WERI-Rb-1 (cell line): ENCODE data around the gene MAP3K10.
A peak's percentile ranks its signal among the peaks of the same experiment; 100 is the strongest.
"Not testable (repeated sequence)": the region's sequence is repeated elsewhere in the genome, so short reads cannot be mapped to it uniquely, and the experiment has no call there.

Experiments used
- DNase-seq: peaks from one replicate; pipeline ENCODE4 v3.0.0-alpha.2; 2020
- H3K27ac ChIP-seq: fragments of 250-450 bp; sonication (Bioruptor Pico); 2 replicates; pipeline ENCODE4 v1.5.1; 2020; ENCODE audit warnings: mild to moderate bottlenecking, moderate library complexity
- H3K27me3 ChIP-seq: fragments of 250-450 bp; sonication (Bioruptor Pico); 2 replicates; pipeline ENCODE4 v1.5.1; 2021; ENCODE audit warnings: mild to moderate bottlenecking, low read depth, moderate library complexity; ENCODE audit not compliant: insufficient read depth, severe bottlenecking
- H3K36me3 ChIP-seq: fragments of 250-450 bp; sonication (Bioruptor Pico); 2 replicates; pipeline ENCODE4 v1.5.1; 2020; ENCODE audit warnings: mild to moderate bottlenecking, moderate library complexity
- H3K4me3 ChIP-seq: 2 replicates; pipeline ENCODE4 v1.5.1; 2011; ENCODE audit warnings: low read depth, mild to moderate bottlenecking, control low read depth, low read length
- H3K9me3 ChIP-seq: fragments of 250-450 bp; sonication (Bioruptor Pico); 2 replicates; pipeline ENCODE4 v1.5.1; 2021; ENCODE audit warnings: mild to moderate bottlenecking, moderate library complexity; ENCODE audit not compliant: severe bottlenecking
- CTCF ChIP-seq: IDR thresholded peaks from 2 replicates; pipeline ENCODE4 v1.5.1; 2011; ENCODE audit warnings: low read depth, mild to moderate bottlenecking, control low read depth, inconsistent platforms, low read length

MAP3K10 gene

GRCh38 chr19:40190891-40191835 is at the start of gene MAP3K10:
TSS of gene MAP3K10 (plus strand) at chr19:40191426. CDS start at chr19:40192032, 606 bp downstream.
- H3K36me3 ChIP-seq, result no peaks in the 10 kb centered on the region; the same call in 1 of the 2 replicates
- H3K9me3 ChIP-seq, result no peaks in the 10 kb centered on the region
- peak within 1 kb of the TSS; percentile 61 for H3K27ac ChIP-seq
- peak within 1 kb of the TSS; percentile 85 for H3K4me3 ChIP-seq
- no peaks in the 10 kb centered on the region for H3K27me3 ChIP-seq
- DNase-seq, result peak; percentile 69
- TF ChIP-seq CTCF, result no peak

DNA sequence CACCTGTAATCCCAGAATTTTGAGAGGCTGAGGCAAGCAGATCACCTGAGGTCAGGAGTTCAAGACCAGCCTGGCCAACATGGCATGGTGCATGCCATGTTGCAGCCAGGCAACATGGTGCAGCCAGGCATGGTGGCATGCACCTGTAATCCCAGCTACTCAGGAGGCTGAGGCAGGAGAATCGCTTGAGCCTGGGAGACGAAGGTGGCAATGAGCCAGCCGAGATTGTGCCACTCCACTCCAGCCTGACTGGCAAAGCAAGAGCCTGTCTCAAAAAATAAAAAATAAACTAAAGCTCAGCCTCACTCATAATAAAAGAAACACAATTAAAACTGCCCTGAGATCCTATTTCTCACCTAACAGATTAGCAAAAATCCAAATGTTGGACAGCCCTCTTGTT is 49.7 kb upstream of the MAP3K10 start:
- no peak for TF ChIP-seq CTCF
- no peaks in the 10 kb centered on the region for H3K9me3 ChIP-seq
- no peak overlapping the region for H3K27ac ChIP-seq
- no peaks in the 10 kb centered on the region for H3K27me3 ChIP-seq
- DNase-seq, result no peak
- no peak overlapping the region for H3K4me3 ChIP-seq
- no peaks in the 10 kb centered on the region for H3K36me3 ChIP-seq

DNA sequence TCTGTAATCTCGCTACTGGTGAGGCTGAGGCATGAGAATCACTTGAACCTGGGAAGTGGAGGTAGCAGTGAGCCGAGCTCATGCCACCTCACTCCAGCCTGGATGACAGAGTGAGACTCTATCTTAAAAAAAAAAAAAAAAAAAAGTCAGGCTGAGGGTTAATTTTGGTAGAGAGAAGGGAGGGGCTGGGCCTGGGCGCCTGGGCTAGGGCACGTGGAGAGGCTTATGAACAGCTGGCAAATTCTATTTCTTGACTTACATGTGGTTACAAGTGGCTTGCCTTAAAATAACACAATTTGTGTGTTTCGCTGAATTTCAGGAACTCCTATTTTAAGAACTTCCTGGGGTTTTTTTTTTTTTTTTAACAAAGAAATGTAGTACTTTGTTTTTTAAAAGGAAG is 47.6 kb upstream of the MAP3K10 start:
- H3K27me3 ChIP-seq, result no peaks in the 10 kb centered on the region
- no peaks in the 10 kb centered on the region for H3K9me3 ChIP-seq
- H3K4me3 ChIP-seq, result no peak overlapping the region
- TF ChIP-seq CTCF, result no peak
- no peaks in the 10 kb centered on the region for H3K36me3 ChIP-seq
- no peak for DNase-seq
- H3K27ac ChIP-seq, result no peak overlapping the region

DNA sequence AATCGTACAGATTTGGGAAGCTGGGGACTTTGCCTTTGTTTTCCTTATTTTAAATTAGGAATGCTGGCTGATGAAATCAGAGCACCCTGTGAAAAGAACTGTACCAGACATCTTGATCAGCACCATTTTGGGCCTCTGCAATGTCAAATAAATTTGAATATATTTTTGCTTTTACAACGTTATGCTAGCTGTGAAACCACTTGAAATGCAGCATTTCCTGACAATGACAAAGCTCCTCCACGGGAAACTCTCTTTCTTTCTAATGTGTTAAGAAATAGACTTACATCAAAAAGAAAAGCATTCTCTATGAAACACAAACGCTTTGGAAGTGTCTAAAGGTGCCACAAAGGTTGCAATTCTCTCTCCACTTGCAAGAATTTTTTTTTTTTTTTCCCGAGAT is 47.1 kb upstream of the MAP3K10 start:
- no peak overlapping the region for H3K27ac ChIP-seq
- H3K27me3 ChIP-seq, result no peaks in the 10 kb centered on the region
- DNase-seq, result no peak
- H3K36me3 ChIP-seq, result no peaks in the 10 kb centered on the region
- TF ChIP-seq CTCF, result no peak
- no peak overlapping the region for H3K4me3 ChIP-seq
- no peaks in the 10 kb centered on the region for H3K9me3 ChIP-seq

- H3K9me3 ChIP-seq, result no peaks in the 10 kb centered on the region
- no peaks in the 10 kb centered on the region for H3K27me3 ChIP-seq
- H3K36me3 ChIP-seq, result no peaks in the 10 kb centered on the region
- no peak for TF ChIP-seq CTCF
- no peak overlapping the region for H3K4me3 ChIP-seq
- no peak overlapping the region for H3K27ac ChIP-seq
- DNase-seq, result no peak
These were observed 46.1 kb upstream of the MAP3K10 start for GRCh38 chr19:40144947-40145748.

GRCh38 chr19:40145749-40146029 is 45.5 kb upstream of the MAP3K10 start:
- not testable (repeated sequence) for DNase-seq, H3K9me3 ChIP-seq, H3K27ac ChIP-seq, H3K27me3 ChIP-seq, H3K4me3 ChIP-seq, H3K36me3 ChIP-seq
